ENCODE results near the gene SLC44A1.

GRCh38 chr9:105198023-105198422 lies 46.4 kb upstream of the SLC44A1 start:
- TF ChIP-seq CTCF (IDR thresholded peaks at IDR 0.05) (no peak), POLR2A (IDR thresholded peaks at IDR 0.05) (no peak)

All from Peyer's patch (tissue), 4 donors.